MM.1S (cell line): ENCODE measurements around the gene ARPC5.

Experiments used
- DNase-seq: peaks from one replicate; pipeline ENCODE4 v3.0.0-alpha.2; 2015
- H2AFZ ChIP-seq: fragments of 300-600 bp; sonication (generic); 2 replicates; pipeline ENCODE4 v1.6.0; 2016; ENCODE audit warnings: antibody characterized with exemption, low read length
- H3F3A ChIP-seq: fragments of 300-600 bp; sonication (generic); 2 replicates; pipeline ENCODE4 v1.6.1; 2016; ENCODE audit warnings: mild to moderate bottlenecking, antibody characterized with exemption, low read length, moderate library complexity, mixed read lengths; ENCODE audit not compliant: insufficient read depth
- H3K27ac ChIP-seq: fragments of 300-600 bp; sonication (generic); 2 replicates; pipeline ENCODE4 v1.5.1; 2016; ENCODE audit warnings: mild to moderate bottlenecking, low read length
- H3K27me3 ChIP-seq: fragments of 300-600 bp; sonication (generic); replicated peaks from 2 replicates; pipeline ENCODE4 v1.6.0; 2016; ENCODE audit warnings: low read length; ENCODE audit not compliant: insufficient read depth
- H3K36me3 ChIP-seq: fragments of 300-600 bp; sonication (generic); replicated peaks from 2 replicates; pipeline ENCODE4 v1.6.1; 2016; ENCODE audit warnings: mild to moderate bottlenecking, low read length, mixed read lengths; ENCODE audit not compliant: insufficient read depth
- H3K4me1 ChIP-seq: fragments of 300-600 bp; sonication (generic); 2 replicates; pipeline ENCODE4 v1.6.1; 2016; ENCODE audit warnings: low read length, mixed read lengths
- H3K4me2 ChIP-seq: fragments of 300-600 bp; sonication (generic); 2 replicates; pipeline ENCODE4 v1.6.0; 2016; ENCODE audit warnings: low read depth, low read length
- H3K4me3 ChIP-seq: fragments of 300-600 bp; sonication (generic); 2 replicates; pipeline ENCODE4 v1.5.1; 2016; ENCODE audit warnings: low read length, mixed read lengths
- H3K79me2 ChIP-seq: fragments of 300-600 bp; sonication (generic); 2 replicates; pipeline ENCODE4 v1.6.1; 2016; ENCODE audit warnings: mixed run types, low read length, mixed read lengths
- H3K9ac ChIP-seq: fragments of 300-600 bp; sonication (generic); 2 replicates; pipeline ENCODE4 v1.6.1; 2016; ENCODE audit warnings: low read length, mixed read lengths
- H3K9me2 ChIP-seq: fragments of 300-600 bp; sonication (generic); replicated peaks from 2 replicates; pipeline ENCODE4 v1.6.1; 2016; ENCODE audit warnings: mild to moderate bottlenecking, low read length, mixed read lengths; ENCODE audit not compliant: insufficient read depth
- H3K9me3 ChIP-seq: fragments of 300-600 bp; sonication (generic); replicated peaks from 2 replicates; pipeline ENCODE4 v1.6.1; 2016; ENCODE audit warnings: mild to moderate bottlenecking, low read length, mixed read lengths; ENCODE audit not compliant: insufficient read depth
- H4K20me1 ChIP-seq: fragments of 300-600 bp; sonication (generic); 2 replicates; pipeline ENCODE4 v1.6.1; 2016; ENCODE audit warnings: mild to moderate bottlenecking, low read length, moderate library complexity, mixed read lengths; ENCODE audit not compliant: insufficient read depth
- EZH2 ChIP-seq: fragments of 300-600 bp; sonication (generic); optimal IDR thresholded peaks from 2 replicates; pipeline ENCODE3; 2017; ENCODE audit warnings: low read depth, mild to moderate bottlenecking, antibody characterized with exemption, low read length, mixed read lengths
- EZH2phosphoT487 ChIP-seq: fragments of 300-600 bp; sonication (generic); IDR thresholded peaks from 2 replicates; pipeline ENCODE4 v1.6.1; 2018; ENCODE audit warnings: antibody characterized with exemption, low read length
- TF ChIP-seq, protein P1 (sequence below): fragments of 300-600 bp; sonication (generic); IDR thresholded peaks from 2 replicates; pipeline ENCODE4 v1.5.1; 2016; ENCODE audit warnings: antibody characterized with exemption, low read length, mixed read lengths

ARPC5 gene

DNA sequence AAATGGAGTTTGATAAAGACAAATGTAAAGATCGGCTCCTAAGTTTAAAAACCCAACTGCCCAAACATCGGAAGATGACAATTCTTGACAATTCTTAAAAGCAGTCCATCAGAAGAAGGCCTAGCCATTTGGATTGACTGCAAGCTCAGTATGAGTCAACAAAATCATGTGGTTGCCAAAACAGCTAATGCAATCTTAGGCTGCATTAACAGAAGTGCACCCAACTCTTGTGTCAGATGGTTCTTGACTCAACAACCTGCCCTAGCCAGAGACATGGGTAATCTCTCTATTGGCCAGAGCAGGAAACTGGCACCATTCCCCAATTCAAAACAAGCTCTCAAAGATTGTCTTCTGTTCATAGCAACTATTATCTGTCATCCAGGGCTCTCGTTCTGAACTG, 35.4 kb downstream of the ARPC5 start:
- no peaks in the 10 kb centered on the region for H3K36me3 ChIP-seq
- DNase-seq: no peak
- H3K4me1 ChIP-seq: peaks cover 23% of the 10 kb centered on the region
- no peaks in the 10 kb centered on the region for H3K79me2 ChIP-seq
- H3K27ac ChIP-seq: no peak overlapping the region
- H3K9ac ChIP-seq: no peak overlapping the region
- H3K9me2 ChIP-seq: no peaks in the 10 kb centered on the region
- H3K27me3 ChIP-seq: no peaks in the 10 kb centered on the region
- H4K20me1 ChIP-seq: no peaks in the 10 kb centered on the region
- H3F3A ChIP-seq: no peaks in the 10 kb centered on the region
- TF ChIP-seq EZH2: no peak
- TF ChIP-seq, protein P1, sequence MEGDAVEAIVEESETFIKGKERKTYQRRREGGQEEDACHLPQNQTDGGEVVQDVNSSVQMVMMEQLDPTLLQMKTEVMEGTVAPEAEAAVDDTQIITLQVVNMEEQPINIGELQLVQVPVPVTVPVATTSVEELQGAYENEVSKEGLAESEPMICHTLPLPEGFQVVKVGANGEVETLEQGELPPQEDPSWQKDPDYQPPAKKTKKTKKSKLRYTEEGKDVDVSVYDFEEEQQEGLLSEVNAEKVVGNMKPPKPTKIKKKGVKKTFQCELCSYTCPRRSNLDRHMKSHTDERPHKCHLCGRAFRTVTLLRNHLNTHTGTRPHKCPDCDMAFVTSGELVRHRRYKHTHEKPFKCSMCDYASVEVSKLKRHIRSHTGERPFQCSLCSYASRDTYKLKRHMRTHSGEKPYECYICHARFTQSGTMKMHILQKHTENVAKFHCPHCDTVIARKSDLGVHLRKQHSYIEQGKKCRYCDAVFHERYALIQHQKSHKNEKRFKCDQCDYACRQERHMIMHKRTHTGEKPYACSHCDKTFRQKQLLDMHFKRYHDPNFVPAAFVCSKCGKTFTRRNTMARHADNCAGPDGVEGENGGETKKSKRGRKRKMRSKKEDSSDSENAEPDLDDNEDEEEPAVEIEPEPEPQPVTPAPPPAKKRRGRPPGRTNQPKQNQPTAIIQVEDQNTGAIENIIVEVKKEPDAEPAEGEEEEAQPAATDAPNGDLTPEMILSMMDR: no peak
- no peak for TF ChIP-seq EZH2phosphoT487
- H2AFZ ChIP-seq: no peak overlapping the region
- H3K4me3 ChIP-seq: no peak overlapping the region
- no peak overlapping the region for H3K4me2 ChIP-seq
- no peaks in the 10 kb centered on the region for H3K9me3 ChIP-seq

DNA sequence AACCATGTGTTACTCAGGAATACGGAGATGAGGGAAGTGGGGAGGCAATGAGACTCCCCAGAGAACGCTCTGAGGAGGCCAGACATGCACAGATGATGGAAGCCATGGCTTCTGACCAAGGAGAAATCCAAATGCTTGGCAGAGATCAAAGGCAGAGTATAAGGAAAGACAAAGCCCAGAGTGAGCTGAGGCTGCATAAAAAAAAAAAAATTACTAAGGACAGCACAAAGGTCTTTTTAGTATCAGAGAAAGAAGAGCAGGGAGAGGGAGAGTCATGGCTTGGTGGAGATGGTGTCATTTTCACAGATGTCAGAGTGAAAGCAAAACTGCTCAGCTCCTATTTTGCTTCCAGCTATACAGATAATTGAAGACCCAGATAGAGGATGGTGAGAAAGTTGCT, 37.2 kb downstream of the ARPC5 start:
- Histone ChIP-seq H3K4me3 (no peak overlapping the region), H3K9ac (no peak overlapping the region), H3K36me3 (no peaks in the 10 kb centered on the region), H2AFZ (peak overlapping the region; percentile 8), H3F3A (no peaks in the 10 kb centered on the region), H3K9me3 (no peaks in the 10 kb centered on the region), H3K79me2 (no peaks in the 10 kb centered on the region), H3K27ac (peak overlapping the region; percentile 2; the same call in 1 of the 2 replicates), H3K9me2 (no peaks in the 10 kb centered on the region), H4K20me1 (no peaks in the 10 kb centered on the region), H3K27me3 (no peaks in the 10 kb centered on the region), H3K4me2 (peak overlapping the region; percentile 39), H3K4me1 (peaks cover 20% of the 10 kb centered on the region)
- no peak for TF ChIP-seq EZH2
- TF ChIP-seq, protein P1: no peak
- no peak for TF ChIP-seq EZH2phosphoT487
- peak; percentile 65 for DNase-seq

DNA sequence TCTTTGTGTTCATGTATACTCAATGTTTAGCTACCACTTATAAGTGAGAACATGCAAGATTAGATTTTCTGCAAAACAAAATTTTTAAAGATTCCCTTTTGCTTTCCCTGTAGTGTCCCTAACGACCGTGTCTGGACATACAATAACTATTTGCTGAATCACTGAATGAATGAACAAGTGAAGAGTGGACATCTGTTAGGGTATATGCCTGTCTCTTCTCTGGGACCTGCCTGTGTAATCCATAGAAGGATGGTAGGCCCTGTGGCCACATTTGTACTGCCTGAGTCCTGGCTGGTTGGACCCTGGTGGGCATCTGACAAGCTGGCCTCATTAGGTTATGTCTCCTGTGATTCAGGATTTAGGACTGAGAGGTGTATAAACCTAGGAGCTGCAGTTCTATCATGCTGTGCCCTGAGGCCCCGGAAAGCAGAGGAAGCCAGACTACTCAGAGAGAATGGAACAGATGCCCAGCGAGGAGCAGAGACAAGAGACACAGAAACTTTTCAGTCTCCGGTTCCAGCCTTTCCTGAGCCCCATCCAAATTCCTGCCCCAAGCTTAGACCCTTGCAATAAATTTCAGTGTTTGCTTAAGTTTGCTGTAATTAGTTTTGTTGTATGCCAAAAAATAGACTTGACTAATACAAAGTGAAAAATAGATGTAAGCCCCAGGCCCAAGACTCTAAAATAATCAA, 37.8 kb downstream of the ARPC5 start:
- H3K4me2 ChIP-seq: peak overlapping the region; percentile 39; the same call in 1 of the 2 replicates
- H3K27me3 ChIP-seq: no peaks in the 10 kb centered on the region
- peak overlapping the region; percentile 8 for H2AFZ ChIP-seq
- no peaks in the 10 kb centered on the region for H3K79me2 ChIP-seq
- no peak for DNase-seq
- H3K9me3 ChIP-seq: no peaks in the 10 kb centered on the region
- peak overlapping the region; percentile 2; the same call in 1 of the 2 replicates for H3K27ac ChIP-seq
- H3K4me3 ChIP-seq: no peak overlapping the region
- H3K9ac ChIP-seq: no peak overlapping the region
- TF ChIP-seq, protein P1: no peak
- TF ChIP-seq EZH2phosphoT487: no peak
- TF ChIP-seq EZH2: no peak
- H3K4me1 ChIP-seq: peaks cover 25% of the 10 kb centered on the region
- H3F3A ChIP-seq: no peaks in the 10 kb centered on the region; the same call in 1 of the 2 replicates
- H3K36me3 ChIP-seq: no peaks in the 10 kb centered on the region
- no peaks in the 10 kb centered on the region for H4K20me1 ChIP-seq
- H3K9me2 ChIP-seq: no peaks in the 10 kb centered on the region
